HG02798 (cell line): ENCODE data around the gene PCK2.
A peak's percentile ranks its signal among the peaks of the same experiment; 100 is the strongest.
"Not testable (repeated sequence)": the region's sequence is repeated elsewhere in the genome, so short reads cannot be mapped to it uniquely, and the experiment has no call there.

ENCODE experiments used
- ATAC-seq: cut with Tn5 transposase; IDR thresholded peaks from one replicate; pipeline ENCODE4 v1.9.1; 2021; ENCODE audit warnings: mild to moderate bottlenecking; ENCODE audit not compliant: unreplicated experiment, poor library complexity

Gene PCK2

DNA sequence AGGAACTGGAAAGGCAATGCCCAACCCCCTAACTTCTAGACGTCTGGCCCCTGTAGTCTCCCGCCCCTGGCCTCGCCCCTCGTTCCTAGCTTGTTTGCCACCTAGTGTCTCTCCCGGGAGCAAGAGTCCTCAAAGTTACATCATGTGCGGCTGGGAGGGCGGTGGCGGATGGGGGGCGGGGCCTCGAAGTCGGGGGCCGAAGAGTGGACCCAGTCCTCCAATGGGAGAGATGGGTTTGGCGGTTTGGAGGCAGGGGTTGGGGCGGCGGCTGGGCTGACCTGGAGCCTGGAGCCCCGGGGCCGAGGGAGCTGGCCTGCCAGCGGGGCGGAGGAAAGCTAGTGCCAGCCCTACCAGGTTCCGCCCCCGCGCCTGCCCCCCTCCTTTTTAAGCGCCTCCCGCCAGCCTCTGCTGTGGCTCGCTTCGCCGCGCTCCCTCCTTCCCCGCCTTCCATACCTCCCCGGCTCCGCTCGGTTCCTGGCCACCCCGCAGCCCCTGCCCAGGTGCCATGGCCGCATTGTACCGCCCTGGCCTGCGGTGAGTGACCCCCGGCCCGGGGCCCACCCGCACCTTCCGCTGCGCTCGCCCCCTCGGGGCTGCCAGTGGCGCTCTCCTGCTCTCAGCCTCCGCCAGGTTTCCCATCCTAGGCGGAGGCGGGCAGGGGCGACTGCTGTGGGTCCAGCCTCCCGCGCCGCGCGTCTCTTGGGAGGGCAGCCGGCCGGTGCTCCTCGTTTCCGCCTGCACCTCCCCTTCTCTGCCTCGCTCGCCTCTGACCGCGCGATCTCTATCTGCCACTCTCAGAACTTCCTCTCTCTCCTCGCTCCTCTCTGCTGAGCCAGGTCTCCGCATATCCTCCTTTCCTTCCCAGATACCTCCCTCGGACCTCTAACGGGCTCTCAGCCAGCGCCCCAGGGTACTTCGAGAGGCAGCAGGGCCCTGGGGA is at the start of gene PCK2:
PCK2 (plus strand) TSS at position 411 of the 940 bp plus-strand sequence; CDS start at position 506, 95 bp downstream.
- ATAC-seq = peak; percentile 64

GRCh38 chr14:24049002-24049401 is 45.1 kb upstream of the PCK2 start:
- not testable (repeated sequence) for ATAC-seq

GRCh38 chr14:24050753-24051152 is 43.4 kb upstream of the PCK2 start:
- not testable (repeated sequence) for ATAC-seq

DNA sequence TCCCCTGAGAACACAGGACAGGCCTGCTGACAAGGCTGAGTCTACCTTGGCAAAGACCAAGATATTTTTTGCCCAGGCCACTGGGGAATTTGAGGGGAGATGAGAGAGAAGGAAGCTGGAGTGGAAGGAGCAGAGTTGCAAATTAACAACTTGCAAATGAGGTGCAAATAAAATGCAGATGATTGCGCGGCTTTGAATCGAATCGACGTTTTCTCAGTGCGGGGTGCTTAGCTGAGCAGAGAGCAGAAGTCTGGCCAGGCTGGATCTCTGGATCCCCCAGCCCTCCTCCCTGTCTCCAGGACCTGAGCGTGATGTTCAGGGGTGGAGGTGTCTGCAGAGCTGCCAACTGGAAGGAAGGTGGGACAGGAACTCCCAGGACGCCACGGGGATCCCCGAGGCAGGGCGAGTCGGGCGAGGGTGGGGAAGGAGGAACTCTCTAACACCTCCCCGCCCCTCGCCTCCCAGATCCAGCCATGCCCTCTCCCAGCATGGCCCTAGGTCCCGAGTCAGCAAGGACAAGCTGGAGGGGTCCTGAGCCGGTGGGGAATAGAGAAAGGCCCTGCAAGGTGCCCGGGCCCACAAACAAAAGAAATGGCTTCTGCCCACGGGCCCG is 42.8 kb upstream of the PCK2 start:
- ATAC-seq = peak; percentile 22

- ATAC-seq = peak; percentile 82
Observed at GRCh38 chr14:24051789-24052655, 42.1 kb upstream of the PCK2 start, which contains the start of gene CARMIL3. CARMIL3 (plus strand) TSS chr14:24052009; CDS start chr14:24052154, 145 bp downstream.

GRCh38 chr14:24052656-24053547 is 41.2 kb upstream of the PCK2 start:
- no peak for ATAC-seq

GRCh38 chr14:24053548-24054323 is 40.4 kb upstream of the PCK2 start:
- no peak for ATAC-seq

DNA sequence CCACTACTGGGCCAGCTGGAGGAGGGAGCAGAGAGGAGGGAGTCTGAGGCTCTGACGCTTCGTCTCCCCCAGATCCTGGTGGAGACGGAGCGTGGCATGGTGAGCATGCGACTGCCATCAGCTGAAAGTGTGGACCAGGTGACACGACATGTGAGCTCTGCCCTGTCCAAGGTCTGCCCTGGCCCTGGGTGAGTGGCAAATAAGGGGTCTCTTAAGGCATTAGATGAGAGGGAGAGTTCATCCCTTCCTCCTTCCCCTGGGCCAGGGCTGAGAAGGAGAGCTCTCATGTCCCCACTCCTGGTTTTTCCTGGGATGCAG is 39.8 kb upstream of the PCK2 start:
- ATAC-seq = no peak

DNA sequence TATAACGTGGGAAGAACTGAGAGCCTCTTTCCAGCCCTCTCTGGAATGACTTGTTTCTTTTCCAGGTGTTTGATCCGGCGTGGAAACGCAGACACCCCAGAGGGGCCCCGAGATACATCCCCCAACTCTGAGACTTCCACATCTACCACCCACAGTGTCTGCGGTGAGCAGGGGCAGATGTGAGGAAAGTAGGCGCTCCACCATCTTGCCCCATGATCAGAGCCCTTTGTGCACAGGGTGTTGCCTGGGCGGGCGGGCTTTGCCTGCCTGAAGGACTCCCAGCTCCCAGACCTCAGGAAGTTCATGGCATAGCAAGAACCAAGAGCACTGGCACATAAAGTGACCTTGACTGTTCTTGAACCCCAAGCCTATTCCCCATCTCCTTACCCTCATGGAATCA is 39.5 kb upstream of the PCK2 start:
- ATAC-seq = no peak

GRCh38 chr14:24055971-24056799 is 37.9 kb upstream of the PCK2 start:
- ATAC-seq = no peak

DNA sequence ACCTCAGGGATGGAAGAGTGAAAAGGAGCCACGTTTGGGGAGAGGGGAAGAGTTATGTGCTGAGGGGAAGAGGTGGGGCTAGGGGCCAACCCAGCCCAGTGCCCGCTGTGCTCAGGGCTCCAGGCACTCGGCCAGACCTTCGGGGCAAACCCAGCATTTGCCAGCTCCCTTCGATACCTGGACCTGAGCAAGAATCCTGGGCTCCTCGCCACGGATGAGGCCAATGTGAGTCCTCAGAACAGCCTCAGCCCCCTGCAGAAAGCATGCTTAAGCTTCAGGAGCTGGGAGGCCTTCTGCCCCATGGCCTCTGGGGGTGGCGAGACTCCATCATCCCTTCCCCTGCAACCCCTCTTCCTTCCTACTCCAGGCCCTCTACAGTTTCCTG is 37.3 kb upstream of the PCK2 start:
- no peak for ATAC-seq

GRCh38 chr14:24057271-24057670 is 36.8 kb upstream of the PCK2 start:
- no peak for ATAC-seq

- ATAC-seq = no peak
Observed at GRCh38 chr14:24057867-24058259, 36.2 kb upstream of the PCK2 start.

DNA sequence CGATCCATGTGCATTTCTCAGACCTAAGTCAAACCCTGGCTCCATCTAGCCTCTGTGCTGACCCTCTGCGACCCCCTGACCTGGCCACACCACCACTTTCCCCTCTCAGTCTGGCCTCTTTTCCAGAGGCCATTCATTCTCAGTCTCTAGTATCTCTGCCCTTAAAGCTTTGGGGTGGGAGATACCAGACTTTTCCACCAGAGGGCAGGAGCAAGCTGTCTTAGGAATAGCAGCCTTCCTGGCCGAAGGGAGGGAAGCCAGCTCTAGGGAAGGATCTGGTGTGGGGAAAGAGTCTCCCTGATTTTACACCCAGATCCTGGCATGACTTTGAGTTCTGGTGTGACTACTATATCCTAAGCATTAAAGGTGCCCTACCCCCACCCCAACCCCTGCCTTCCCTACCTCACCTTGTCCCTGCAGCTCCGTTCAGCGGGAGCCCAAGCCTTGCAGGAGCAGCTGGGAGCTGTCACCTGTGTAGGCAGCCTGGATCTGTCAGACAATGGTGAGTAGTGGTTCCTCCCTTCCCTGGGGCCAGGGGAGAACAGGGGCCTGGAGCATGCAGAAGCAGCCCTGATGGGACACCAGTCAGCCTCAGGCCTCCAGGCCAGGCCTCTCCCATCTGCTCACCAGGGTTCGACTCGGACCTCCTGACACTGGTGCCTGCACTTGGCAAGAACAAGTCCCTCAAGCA is 35.7 kb upstream of the PCK2 start:
- ATAC-seq = no peak

GRCh38 chr14:24058951-24059475 is 35.1 kb upstream of the PCK2 start:
- no peak for ATAC-seq

DNA sequence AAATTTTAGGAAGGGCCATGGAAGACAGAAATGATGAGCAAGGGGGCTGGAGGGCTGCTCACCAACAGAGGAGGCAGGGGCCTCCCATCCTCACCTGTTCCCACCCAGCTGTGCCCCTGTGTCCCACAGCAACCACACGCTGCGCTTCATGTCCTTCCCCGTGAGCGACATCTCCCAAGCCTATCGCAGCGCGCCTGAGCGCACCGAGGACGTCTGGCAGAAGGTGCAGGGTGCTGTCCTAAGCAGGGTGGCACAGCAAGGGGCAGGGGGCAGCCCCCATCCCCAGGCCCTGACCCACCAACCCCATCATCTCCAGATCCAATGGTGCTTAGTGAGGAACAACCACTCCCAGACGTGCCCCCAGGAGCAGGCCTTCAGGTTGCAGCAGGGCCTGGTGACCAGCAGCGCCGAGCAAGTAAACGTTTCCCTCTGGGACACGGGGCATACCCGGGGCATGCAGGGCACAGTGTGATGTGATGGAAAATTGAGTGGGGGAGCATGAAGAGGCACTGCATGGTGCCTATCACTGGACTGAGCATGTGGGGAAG is 34.2 kb upstream of the PCK2 start:
- ATAC-seq = no peak

DNA sequence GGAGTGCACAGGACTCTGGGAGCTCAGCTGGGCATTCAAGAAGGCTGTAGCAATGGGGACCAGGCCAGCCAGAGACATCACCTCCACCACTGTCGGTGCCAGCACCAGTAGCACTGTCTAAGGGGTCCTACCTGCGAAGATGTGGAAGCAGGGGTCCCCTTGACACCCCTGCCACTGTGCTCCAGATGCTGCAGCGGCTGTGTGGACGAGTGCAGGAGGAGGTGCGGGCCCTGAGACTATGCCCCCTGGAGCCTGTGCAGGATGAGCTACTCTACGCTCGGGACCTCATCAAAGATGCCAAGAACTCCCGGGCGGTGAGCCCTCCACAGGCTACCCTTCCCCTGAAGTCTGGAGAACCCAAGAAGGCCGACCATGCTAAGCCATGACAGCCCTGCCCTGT is 33.7 kb upstream of the PCK2 start:
- no peak for ATAC-seq
